PC-3 (cell line): ENCODE data around the gene NIBAN1. TPM values are rescaled to one million over a fixed set of nuclear protein-coding genes. Genes with fewer than 3 reads are reported as not detected.
"Not testable (repeated sequence)": the region's sequence is repeated elsewhere in the genome, so short reads cannot be mapped to it uniquely, and the experiment has no call there.

Experiments
- ATAC-seq: fragments of 200-7000 bp; cut with Tn5 transposase; 2 replicates; pipeline ENCODE4 v1.9.1; 2020; ENCODE audit warnings: mild to moderate bottlenecking, moderate library complexity
- BruUV-seq: library from RNA; stranded (reverse); fragments of 400-500 nt; replicated peaks from 2 replicates; lab custom pipeline; 2021; lab: Mats Ljungman, UMichigan
- CTCF ChIA-PET: fragments of 300-600 bp; sonication (Branson Sonifier 250); formaldehyde crosslinking; loops from one replicate; lab custom pipeline; 2022; ENCODE audit warnings: antibody characterized with exemption; lab: Charles Lee
- POLR2A ChIA-PET: fragments of 300-600 bp; sonication (Branson Sonifier 250); formaldehyde crosslinking; loops from one replicate; lab custom pipeline; 2022; ENCODE audit warnings: antibody characterized with exemption; ENCODE audit not compliant: unreplicated experiment; lab: Charles Lee
- DNase-seq: peaks from one replicate; pipeline ENCODE4 v3.0.0-alpha.2; 2015
- H2AFZ ChIP-seq: fragments of 300-600 bp; sonication (generic); 2 replicates; pipeline ENCODE4 v1.6.0; 2016; ENCODE audit warnings: antibody characterized with exemption, low read length
- H3F3A ChIP-seq: fragments of 300-600 bp; sonication (generic); one replicate; pipeline ENCODE4 v1.6.0; 2017; ENCODE audit warnings: antibody characterized with exemption, low read length, control low read depth, mild to moderate bottlenecking; ENCODE audit not compliant: unreplicated experiment
- H3K27ac ChIP-seq: fragments of 300-600 bp; sonication (generic); 2 replicates; pipeline ENCODE4 v1.5.1; 2016; ENCODE audit warnings: mild to moderate bottlenecking, low read length
- H3K27me3 ChIP-seq: fragments of 300-600 bp; sonication (generic); 2 replicates; pipeline ENCODE4 v1.6.1; 2016; ENCODE audit warnings: low read length, mixed read lengths
- H3K36me3 ChIP-seq: fragments of 300-600 bp; sonication (generic); 2 replicates; pipeline ENCODE4 v1.6.1; 2016; ENCODE audit warnings: low read depth, mixed run types, low read length, mixed read lengths
- H3K4me1 ChIP-seq: fragments of 300-600 bp; sonication (generic); 2 replicates; pipeline ENCODE4 v1.5.1; 2016; ENCODE audit warnings: low read length; ENCODE audit not compliant: insufficient read depth
- H3K4me2 ChIP-seq: fragments of 300-600 bp; sonication (generic); 2 replicates; pipeline ENCODE4 v1.6.0; 2016; ENCODE audit warnings: low read length
- H3K4me3 ChIP-seq: fragments of 300-600 bp; sonication (generic); 2 replicates; pipeline ENCODE4 v1.5.1; 2016; ENCODE audit warnings: mild to moderate bottlenecking, low read length, mixed read lengths
- H3K79me2 ChIP-seq: fragments of 300-600 bp; sonication (generic); 2 replicates; pipeline ENCODE4 v1.6.1; 2017; ENCODE audit warnings: low read length, mixed read lengths
- H3K9ac ChIP-seq: fragments of 300-600 bp; sonication (generic); 2 replicates; pipeline ENCODE4 v1.6.0; 2016; ENCODE audit warnings: mild to moderate bottlenecking, low read length
- H3K9me2 ChIP-seq: fragments of 300-600 bp; sonication (generic); replicated peaks from 2 replicates; pipeline ENCODE4 v1.6.1; 2016; ENCODE audit warnings: mixed run types, low read length, mixed read lengths
- H3K9me3 ChIP-seq: fragments of 300-600 bp; sonication (generic); 2 replicates; pipeline ENCODE4 v1.6.1; 2016; ENCODE audit warnings: low read length, mixed read lengths
- H4K20me1 ChIP-seq: fragments of 300-600 bp; sonication (generic); 2 replicates; pipeline ENCODE4 v1.6.1; 2016; ENCODE audit warnings: low read length, mixed read lengths
- CTCF ChIP-seq: fragments of 300-600 bp; sonication (generic); conservative IDR thresholded peaks from 2 replicates; pipeline ENCODE4 v1.5.1; 2017; ENCODE audit warnings: antibody characterized with exemption, low read depth, mild to moderate bottlenecking, low read length
- EZH2 ChIP-seq: fragments of 300-600 bp; sonication (generic); IDR thresholded peaks from one replicate; pipeline ENCODE4 v1.6.1; 2017; ENCODE audit warnings: antibody characterized with exemption, mild to moderate bottlenecking, low read length; ENCODE audit not compliant: unreplicated experiment
- EZH2phosphoT487 ChIP-seq: fragments of 300-600 bp; sonication (generic); IDR thresholded peaks from 2 replicates; pipeline ENCODE4 v1.6.1; 2018; ENCODE audit warnings: mild to moderate bottlenecking, antibody characterized with exemption, low read length, borderline replicate concordance
- intact Hi-C: fragments of 100-400 bp; cut with micrococcal nuclease; formaldehyde crosslinking; loops from 2 replicates; pipeline ENCODE4 v1.9.0; 2023
- total RNA-seq: library from RNA; depleted of rRNA; stranded (reverse); fragments of >200 nt; gene quantifications from 2 replicates; pipeline ENCODE4 v1.2.3, GENCODE V29; 2014

The NIBAN1 gene
- total RNA-seq, 1 experiment from 2014 or later = 6.9 TPM

- ChIA-PET POLR2A (no interaction called here), CTCF (no interaction called here)
- no peaks in the 10 kb centered on the region for H3K36me3 ChIP-seq
- TF ChIP-seq EZH2 (no peak), EZH2phosphoT487 (no peak), CTCF (no peak)
- H2AFZ ChIP-seq = no peak overlapping the region
- H3K9me2 ChIP-seq = no peaks in the 10 kb centered on the region
- no peak overlapping the region for H3K4me2 ChIP-seq
- no peaks in the 10 kb centered on the region for H3F3A ChIP-seq
- BruUV-seq = no TSS peak
- H3K4me3 ChIP-seq = no peak overlapping the region
- H3K27me3 ChIP-seq = no peaks in the 10 kb centered on the region
- intact Hi-C loops = no loop called here
- no peaks in the 10 kb centered on the region for H3K9me3 ChIP-seq
- no peaks in the 10 kb centered on the region for H3K79me2 ChIP-seq
- no peak overlapping the region for H3K9ac ChIP-seq
- no peaks in the 10 kb centered on the region for H4K20me1 ChIP-seq
- H3K27ac ChIP-seq = no peak overlapping the region
- ATAC-seq (no peak), DNase-seq (no peak)
- H3K4me1 ChIP-seq = peaks cover 16% of the 10 kb centered on the region
Measured at GRCh38 chr1:185014941-185015340, 40.6 kb upstream of the NIBAN1 start.

DNA sequence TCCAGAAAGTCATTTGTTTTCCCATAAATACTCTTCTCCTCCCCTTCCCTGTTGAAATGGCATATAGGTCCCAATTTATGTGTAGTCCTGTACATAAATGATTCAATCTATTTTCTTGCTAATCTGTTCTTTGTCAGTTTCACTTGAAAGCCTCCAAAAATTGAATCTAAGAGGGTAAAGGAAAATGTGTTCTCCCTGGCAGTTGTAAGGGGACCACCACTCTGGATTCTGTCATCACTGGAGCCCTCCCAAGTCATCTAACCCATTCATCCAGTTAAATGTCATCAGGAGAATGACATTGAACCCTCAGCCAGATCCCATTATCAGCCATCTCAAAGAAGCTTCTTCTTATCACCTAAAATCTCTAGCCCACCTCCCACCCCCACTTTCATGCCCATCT is 36.1 kb upstream of the NIBAN1 start:
- ATAC-seq = no peak
- H3K9me2 ChIP-seq = no peaks in the 10 kb centered on the region
- no peak overlapping the region for H2AFZ ChIP-seq
- H3K36me3 ChIP-seq = no peaks in the 10 kb centered on the region
- H3K4me2 ChIP-seq = no peak overlapping the region
- no peak for TF ChIP-seq EZH2phosphoT487
- no peak for TF ChIP-seq CTCF
- no peak for TF ChIP-seq EZH2
- no peak overlapping the region for H3K4me3 ChIP-seq
- POLR2A ChIA-PET = no interaction called here
- no peak for DNase-seq
- H3K27me3 ChIP-seq = no peaks in the 10 kb centered on the region
- H3K4me1 ChIP-seq = no peaks in the 10 kb centered on the region
- H3K9ac ChIP-seq = no peak overlapping the region
- CTCF ChIA-PET = no interaction called here
- H3K79me2 ChIP-seq = no peaks in the 10 kb centered on the region
- H3K27ac ChIP-seq = no peak overlapping the region
- no peaks in the 10 kb centered on the region for H3K9me3 ChIP-seq
- no peaks in the 10 kb centered on the region for H3F3A ChIP-seq
- H4K20me1 ChIP-seq = no peaks in the 10 kb centered on the region
- intact Hi-C loops = no loop called here
- no TSS peak for BruUV-seq

- no peak overlapping the region for H3K9ac ChIP-seq
- no TSS peak for BruUV-seq
- no peak overlapping the region for H3K27ac ChIP-seq
- no peaks in the 10 kb centered on the region for H3K79me2 ChIP-seq
- no peak overlapping the region for H3K4me3 ChIP-seq
- no peaks in the 10 kb centered on the region for H3K9me2 ChIP-seq
- ATAC-seq (no peak), DNase-seq (no peak)
- CTCF ChIA-PET = interaction anchor here (0.6 kb wide), 1 partner anchor 145 kb away, joined by 7 read pairs; no protein-coding TSS in a partner anchor
- H3F3A ChIP-seq = no peaks in the 10 kb centered on the region
- H2AFZ ChIP-seq = no peak overlapping the region
- H3K9me3 ChIP-seq = no peaks in the 10 kb centered on the region
- no peaks in the 10 kb centered on the region for H3K27me3 ChIP-seq
- H3K4me1 ChIP-seq = no peaks in the 10 kb centered on the region
- intact Hi-C loops = no loop called here
- TF ChIP-seq EZH2phosphoT487 (no peak), EZH2 (no peak), CTCF (no peak)
- no peaks in the 10 kb centered on the region for H4K20me1 ChIP-seq
- H3K36me3 ChIP-seq = no peaks in the 10 kb centered on the region
- no peak overlapping the region for H3K4me2 ChIP-seq
- POLR2A ChIA-PET = no interaction called here
Measured at GRCh38 chr1:185008838-185009237, 34.5 kb upstream of the NIBAN1 start.

GRCh38 chr1:185001312-185001880 is 27.1 kb upstream of the NIBAN1 start:
- H3K4me1 ChIP-seq, BruUV-seq, H3K9me2 ChIP-seq, H3F3A ChIP-seq, H3K79me2 ChIP-seq, intact Hi-C loops, H3K9ac ChIP-seq, H4K20me1 ChIP-seq, H3K27ac ChIP-seq, ATAC-seq, H3K4me3 ChIP-seq, CTCF ChIA-PET, H3K36me3 ChIP-seq, H3K4me2 ChIP-seq, H3K9me3 ChIP-seq, H2AFZ ChIP-seq, DNase-seq, H3K27me3 ChIP-seq, POLR2A ChIA-PET: not testable (repeated sequence)
